ENCODE results near the gene LRIG3. TPM values are rescaled to one million over a fixed set of nuclear protein-coding genes. Genes with fewer than 3 reads are reported as not detected.

Gene LRIG3
- total RNA-seq, 3 donors from 2014 or later (not counting 1 experiment from before 2014, with no cell fraction given): 0.18 TPM; not detected in 2

DNA sequence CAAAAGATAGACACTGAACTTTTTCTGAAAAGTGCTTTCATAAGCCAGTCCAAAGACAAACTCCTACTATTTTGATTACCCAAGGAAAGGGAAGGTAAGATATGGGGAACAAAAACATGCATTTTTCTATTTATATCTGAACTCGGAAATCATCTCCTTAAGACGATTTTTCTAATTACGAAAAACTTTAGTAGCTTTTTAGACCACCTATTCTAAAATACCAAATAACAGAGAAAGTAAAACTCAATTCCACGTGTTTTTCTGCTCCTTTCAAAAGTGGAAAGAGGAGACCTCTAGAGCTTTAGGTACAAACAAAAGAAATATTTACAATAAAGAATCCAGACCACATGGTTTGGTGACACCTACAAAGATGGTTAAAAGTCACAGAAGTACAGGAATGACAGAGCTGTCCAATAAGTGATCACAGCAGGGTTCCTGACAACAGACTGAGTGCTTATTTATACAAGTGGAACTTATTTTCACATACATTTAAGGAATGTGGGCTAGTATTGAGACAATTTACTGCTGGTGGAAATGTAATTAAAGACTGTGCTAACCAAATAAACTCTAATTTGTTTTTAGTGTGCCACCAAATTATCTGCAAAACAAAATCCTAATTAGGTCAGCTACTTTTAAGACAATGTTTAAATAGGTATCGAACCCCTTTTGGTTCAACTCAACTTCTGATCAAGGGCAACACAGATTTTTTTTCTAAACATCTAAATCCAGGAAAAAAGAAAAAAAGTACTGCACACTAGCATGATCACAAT, 2.4 kb downstream of the LRIG3 start:
- H3K4me3 ChIP-seq (ENCODE audit: low read length): no peak overlapping the region
- TF ChIP-seq, protein P1, sequence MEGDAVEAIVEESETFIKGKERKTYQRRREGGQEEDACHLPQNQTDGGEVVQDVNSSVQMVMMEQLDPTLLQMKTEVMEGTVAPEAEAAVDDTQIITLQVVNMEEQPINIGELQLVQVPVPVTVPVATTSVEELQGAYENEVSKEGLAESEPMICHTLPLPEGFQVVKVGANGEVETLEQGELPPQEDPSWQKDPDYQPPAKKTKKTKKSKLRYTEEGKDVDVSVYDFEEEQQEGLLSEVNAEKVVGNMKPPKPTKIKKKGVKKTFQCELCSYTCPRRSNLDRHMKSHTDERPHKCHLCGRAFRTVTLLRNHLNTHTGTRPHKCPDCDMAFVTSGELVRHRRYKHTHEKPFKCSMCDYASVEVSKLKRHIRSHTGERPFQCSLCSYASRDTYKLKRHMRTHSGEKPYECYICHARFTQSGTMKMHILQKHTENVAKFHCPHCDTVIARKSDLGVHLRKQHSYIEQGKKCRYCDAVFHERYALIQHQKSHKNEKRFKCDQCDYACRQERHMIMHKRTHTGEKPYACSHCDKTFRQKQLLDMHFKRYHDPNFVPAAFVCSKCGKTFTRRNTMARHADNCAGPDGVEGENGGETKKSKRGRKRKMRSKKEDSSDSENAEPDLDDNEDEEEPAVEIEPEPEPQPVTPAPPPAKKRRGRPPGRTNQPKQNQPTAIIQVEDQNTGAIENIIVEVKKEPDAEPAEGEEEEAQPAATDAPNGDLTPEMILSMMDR (IDR thresholded peaks at IDR 0.05): no peak
- peaks cover 3% of the 10 kb centered on the region for H3K4me1 ChIP-seq (ENCODE audit: control insufficient read depth, insufficient read depth, low read length)
- no peaks in the 10 kb centered on the region for H3K36me3 Mint-ChIP-seq
- intact Hi-C loops (cut with micrococcal nuclease): no loop called here
- no peak for DNase-seq
- no peak overlapping the region for H3K27ac Mint-ChIP-seq
- ATAC-seq: no peak
- no peaks in the 10 kb centered on the region for H3K9me3 ChIP-seq (ENCODE audit: control insufficient read depth, insufficient read depth, low read length)
- H3K27ac ChIP-seq (ENCODE audit: low read length): no peak overlapping the region
- no peaks in the 10 kb centered on the region for H3K36me3 ChIP-seq (ENCODE audit: control insufficient read depth, insufficient read depth, low read length)
- peaks cover 2 to 3% of the 10 kb centered on the region in 2 donors for H3K9me3 Mint-ChIP-seq
- whole genome bisulfite sequencing (ENCODE audit: insufficient coverage): 66% methylated on average over 4 of the region's 5 CpGs
- no peak overlapping the region for H3K4me3 Mint-ChIP-seq
- no peaks in the 10 kb centered on the region for H3K4me1 Mint-ChIP-seq
- H3K27me3 Mint-ChIP-seq (ENCODE audit: low read depth in 2 of 2): peaks cover 3 to 19% of the 10 kb centered on the region in 2 donors
- peaks cover 3% of the 10 kb centered on the region for H3K27me3 ChIP-seq (ENCODE audit: control insufficient read depth, insufficient read depth, low read length)

DNA sequence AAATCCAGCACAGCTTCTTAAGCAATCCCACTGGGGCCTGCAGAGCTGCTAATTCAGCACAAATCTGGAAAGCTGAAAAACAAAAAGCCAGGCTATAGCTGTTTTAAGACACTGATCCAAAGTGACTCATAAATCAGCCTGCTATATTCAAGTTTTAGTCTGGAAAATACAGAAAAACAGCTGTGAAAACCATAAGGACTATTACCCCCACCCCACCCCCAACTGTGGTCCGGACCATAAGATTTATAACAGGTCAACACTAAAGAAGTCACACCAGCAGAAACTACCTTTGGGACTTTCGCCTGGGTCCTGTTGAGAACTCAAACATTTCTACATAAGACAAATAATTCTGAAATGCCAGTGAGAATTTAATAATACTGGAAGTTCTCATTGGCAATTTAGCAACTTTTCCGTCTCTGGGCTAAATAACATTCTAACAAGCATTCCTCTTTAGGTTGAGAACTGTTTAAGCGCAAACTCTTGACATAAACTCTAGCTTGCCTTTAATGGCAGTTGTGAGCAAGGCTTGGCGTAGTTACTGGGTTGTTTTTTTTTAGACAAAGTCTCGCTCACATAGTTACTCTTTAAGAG, 3.3 kb downstream of the LRIG3 start:
- intact Hi-C loops (cut with micrococcal nuclease): no loop called here
- no peaks in the 10 kb centered on the region for H3K36me3 Mint-ChIP-seq
- H3K9me3 ChIP-seq (ENCODE audit: control insufficient read depth, insufficient read depth, low read length): no peaks in the 10 kb centered on the region
- H3K4me3 Mint-ChIP-seq: no peak overlapping the region
- ATAC-seq (no peak), DNase-seq (no peak)
- H3K27me3 ChIP-seq (ENCODE audit: control insufficient read depth, insufficient read depth, low read length): peaks cover 3% of the 10 kb centered on the region
- H3K4me3 ChIP-seq (ENCODE audit: low read length): no peak overlapping the region
- WGBS (ENCODE audit: insufficient coverage): 77% methylated on average over 3 of the region's 6 CpGs
- H3K4me1 Mint-ChIP-seq: no peaks in the 10 kb centered on the region
- peaks cover 2 to 3% of the 10 kb centered on the region in 2 donors for H3K9me3 Mint-ChIP-seq
- H3K27ac ChIP-seq (ENCODE audit: low read length): no peak overlapping the region
- no peaks in the 10 kb centered on the region for H3K36me3 ChIP-seq (ENCODE audit: control insufficient read depth, insufficient read depth, low read length)
- H3K27me3 Mint-ChIP-seq (ENCODE audit: low read depth in 2 of 2): peaks cover 3 to 19% of the 10 kb centered on the region in 2 donors
- H3K27ac Mint-ChIP-seq: no peak overlapping the region
- H3K4me1 ChIP-seq (ENCODE audit: control insufficient read depth, insufficient read depth, low read length): peaks cover 3% of the 10 kb centered on the region
- TF ChIP-seq, protein P1 (IDR thresholded peaks at IDR 0.05): no peak

DNA sequence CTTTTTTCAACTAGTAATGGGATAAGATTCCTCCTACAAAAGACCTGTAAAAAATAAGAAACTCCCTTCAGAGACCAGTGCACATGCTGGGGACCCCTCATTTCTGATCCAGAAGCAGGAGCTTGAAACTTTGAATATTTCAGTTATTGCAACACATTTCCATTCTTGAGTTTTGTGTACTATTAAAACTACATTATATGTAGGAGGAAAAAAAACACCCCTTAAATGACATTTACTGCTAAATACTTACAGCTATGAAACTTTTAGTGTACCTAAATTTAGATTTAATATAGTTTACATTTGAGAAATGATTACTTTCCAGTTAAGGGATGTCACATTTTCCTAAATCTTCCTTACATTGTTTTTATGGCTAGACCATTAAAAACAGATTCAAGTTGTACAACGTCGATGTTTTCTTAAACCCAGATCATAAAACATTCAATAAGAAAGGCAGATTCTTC, 4.1 kb downstream of the LRIG3 start:
- no peaks in the 10 kb centered on the region for H3K36me3 ChIP-seq (ENCODE audit: control insufficient read depth, insufficient read depth, low read length)
- Mint-ChIP-seq H3K27ac (no peak overlapping the region), H3K4me1 (no peaks in the 10 kb centered on the region), H3K36me3 (no peaks in the 10 kb centered on the region), H3K9me3 (peaks cover 5 to 6% of the 10 kb centered on the region in 2 donors), H3K27me3 (ENCODE audit: low read depth in 2 of 2) (peaks cover 3 to 19% of the 10 kb centered on the region in 2 donors), H3K4me3 (no peak overlapping the region)
- DNase-seq (no peak), ATAC-seq (no peak)
- no peaks in the 10 kb centered on the region for H3K9me3 ChIP-seq (ENCODE audit: control insufficient read depth, insufficient read depth, low read length)
- H3K4me1 ChIP-seq (ENCODE audit: control insufficient read depth, insufficient read depth, low read length): peaks cover 3% of the 10 kb centered on the region
- H3K27ac ChIP-seq (ENCODE audit: low read length): no peak overlapping the region
- TF ChIP-seq, protein P1 (IDR thresholded peaks at IDR 0.05): no peak
- intact Hi-C loops (cut with micrococcal nuclease): no loop called here
- H3K4me3 ChIP-seq (ENCODE audit: low read length): no peak overlapping the region
- 86% methylated on average over 2 of the region's 2 CpGs for WGBS (ENCODE audit: insufficient coverage)
- H3K27me3 ChIP-seq (ENCODE audit: control insufficient read depth, insufficient read depth, low read length): peaks cover 3% of the 10 kb centered on the region
